OCI-LY1 (cell line): ENCODE results near the gene DNMBP.

Experiments used
- H2AFZ ChIP-seq: fragments of 200-600 bp; sonication (generic), shearing (Covaris generic); 2 replicates; pipeline ENCODE4 v1.6.0; 2014; ENCODE audit warnings: antibody characterized with exemption, mild to moderate bottlenecking, low read length
- H3F3A ChIP-seq: fragments of 200-600 bp; sonication (generic), shearing (Covaris generic); 2 replicates; pipeline ENCODE4 v1.6.0; 2014; ENCODE audit warnings: mild to moderate bottlenecking, antibody characterized with exemption, low read length, moderate library complexity; ENCODE audit not compliant: insufficient read depth
- H3K27ac ChIP-seq: fragments of 200-600 bp; sonication (generic); 2 replicates; pipeline ENCODE4 v1.5.1; 2014; ENCODE audit warnings: low read length, mixed run types, mild to moderate bottlenecking, low read depth; ENCODE audit not compliant: poor library complexity, severe bottlenecking
- H3K27me3 ChIP-seq: fragments of 200-600 bp; sonication (generic); 2 replicates; pipeline ENCODE4 v1.6.0; 2014; ENCODE audit warnings: antibody characterized with exemption, mild to moderate bottlenecking, low read length, moderate library complexity; ENCODE audit not compliant: insufficient read depth
- H3K36me3 ChIP-seq: fragments of 200-600 bp; sonication (generic); 2 replicates; pipeline ENCODE4 v1.6.1; 2014; ENCODE audit warnings: mild to moderate bottlenecking, antibody characterized with exemption, low read length, moderate library complexity, mixed read lengths; ENCODE audit not compliant: insufficient read depth
- H3K4me1 ChIP-seq: fragments of 200-600 bp; sonication (generic); 2 replicates; pipeline ENCODE4 v1.5.1; 2014; ENCODE audit warnings: mild to moderate bottlenecking, low read length, moderate library complexity; ENCODE audit not compliant: insufficient read depth, severe bottlenecking
- H3K4me2 ChIP-seq: fragments of 200-600 bp; sonication (generic), shearing (Covaris generic); 2 replicates; pipeline ENCODE4 v1.6.1; 2014; ENCODE audit warnings: low read length
- H3K4me3 ChIP-seq: fragments of 200-600 bp; sonication (generic); 2 replicates; pipeline ENCODE4 v1.5.1; 2014; ENCODE audit warnings: low read length, low read depth, mild to moderate bottlenecking, mixed read lengths; ENCODE audit not compliant: poor library complexity, severe bottlenecking
- H3K79me2 ChIP-seq: fragments of 200-600 bp; shearing (Covaris generic); 2 replicates; pipeline ENCODE4 v1.6.1; 2016; ENCODE audit warnings: mixed run types, low read length, mixed read lengths; ENCODE audit not compliant: insufficient read depth
- H3K9ac ChIP-seq: fragments of 200-600 bp; sonication (generic), shearing (Covaris generic); 2 replicates; pipeline ENCODE4 v1.6.1; 2014; ENCODE audit warnings: mild to moderate bottlenecking, low read length, mixed read lengths
- H3K9me2 ChIP-seq: fragments of 200-600 bp; sonication (generic), shearing (Covaris generic); 2 replicates; pipeline ENCODE4 v1.6.1; 2014; ENCODE audit warnings: low read depth, mild to moderate bottlenecking, low read length, mixed read lengths
- H3K9me3 ChIP-seq: fragments of 200-600 bp; shearing (Covaris generic); 2 replicates; pipeline ENCODE4 v1.6.1; 2014; ENCODE audit warnings: low read length, mixed read lengths
- H4K20me1 ChIP-seq: fragments of 200-600 bp; sonication (generic), shearing (Covaris generic); 2 replicates; pipeline ENCODE4 v1.6.0; 2016; ENCODE audit warnings: mild to moderate bottlenecking, low read length; ENCODE audit not compliant: insufficient read depth
- CTCF ChIP-seq: fragments of 200-600 bp; sonication (generic), shearing (Covaris generic); IDR thresholded peaks from 2 replicates; pipeline ENCODE4 v1.5.1; 2017; ENCODE audit warnings: mild to moderate bottlenecking, antibody characterized with exemption, low read length, moderate library complexity, mixed read lengths
- EZH2 ChIP-seq: fragments of 200-600 bp; sonication (generic), shearing (Covaris generic); IDR thresholded peaks from 2 replicates; pipeline ENCODE4 v1.8.0; 2017; ENCODE audit warnings: borderline replicate concordance, mixed run types, mild to moderate bottlenecking, antibody characterized with exemption, low read length, moderate library complexity, mixed read lengths

Gene DNMBP

GRCh38 chr10:99924451-99925255 lies 85.1 kb downstream of the DNMBP start:
- no peaks in the 10 kb centered on the region for H3K9me3 ChIP-seq
- no peaks in the 10 kb centered on the region for H3K27me3 ChIP-seq
- H3K79me2 ChIP-seq, result no peaks in the 10 kb centered on the region
- no peak overlapping the region for H2AFZ ChIP-seq
- no peak overlapping the region for H3K4me3 ChIP-seq
- no peak overlapping the region for H3K9ac ChIP-seq
- no peak overlapping the region for H3K4me2 ChIP-seq
- no peaks in the 10 kb centered on the region for H3K4me1 ChIP-seq
- no peak overlapping the region for H3K27ac ChIP-seq
- no peaks in the 10 kb centered on the region for H3F3A ChIP-seq
- no peak for TF ChIP-seq EZH2
- no peak for TF ChIP-seq CTCF
- no peaks in the 10 kb centered on the region for H3K9me2 ChIP-seq
- no peaks in the 10 kb centered on the region for H4K20me1 ChIP-seq
- H3K36me3 ChIP-seq, result peaks cover 13% of the 10 kb centered on the region

GRCh38 chr10:99921948-99922347 lies 87.8 kb downstream of the DNMBP start:
- Histone ChIP-seq H3K9ac (no peak overlapping the region), H3K27me3 (no peaks in the 10 kb centered on the region), H2AFZ (no peak overlapping the region), H3K79me2 (no peaks in the 10 kb centered on the region), H3K4me3 (no peak overlapping the region), H3K4me2 (no peak overlapping the region), H4K20me1 (no peaks in the 10 kb centered on the region), H3K36me3 (peaks cover 8% of the 10 kb centered on the region), H3K9me2 (no peaks in the 10 kb centered on the region), H3K9me3 (no peaks in the 10 kb centered on the region), H3K4me1 (peaks cover 9% of the 10 kb centered on the region), H3K27ac (no peak overlapping the region), H3F3A (no peaks in the 10 kb centered on the region)
- no peak for TF ChIP-seq CTCF
- TF ChIP-seq EZH2, result no peak

- Histone ChIP-seq H3K27ac (no peak overlapping the region), H3K4me1 (peaks cover 9% of the 10 kb centered on the region), H3K36me3 (peaks cover 8% of the 10 kb centered on the region), H3F3A (no peaks in the 10 kb centered on the region), H3K9me3 (no peaks in the 10 kb centered on the region), H3K9me2 (no peaks in the 10 kb centered on the region), H3K27me3 (no peaks in the 10 kb centered on the region), H4K20me1 (no peaks in the 10 kb centered on the region), H3K4me3 (no peak overlapping the region), H2AFZ (no peak overlapping the region), H3K9ac (no peak overlapping the region), H3K4me2 (no peak overlapping the region), H3K79me2 (no peaks in the 10 kb centered on the region)
- no peak for TF ChIP-seq CTCF
Measured at GRCh38 chr10:99920901-99921300, 88.8 kb downstream of the DNMBP start.
